Hepatocyte (in vitro differentiated cells): Measurements from ENCODE around the gene VASP. TPM values are rescaled to one million over a fixed set of nuclear protein-coding genes. Genes with fewer than 3 reads are reported as not detected.

Source experiments
- DNase-seq: peaks from one replicate; pipeline ENCODE4 v3.0.0-alpha.2; 2016; ENCODE audit warnings: low spot score
- H2AFZ ChIP-seq: fragments of 200-600 bp; sonication (generic); 2 replicates; pipeline ENCODE4 v1.6.0; 2016; ENCODE audit warnings: antibody characterized with exemption, mild to moderate bottlenecking
- H3K27ac ChIP-seq: fragments of 200-600 bp; sonication (generic); 2 replicates; pipeline ENCODE4 v1.5.1; 2016; ENCODE audit warnings: mild to moderate bottlenecking
- H3K27me3 ChIP-seq: fragments of 200-600 bp; sonication (generic); 2 replicates; pipeline ENCODE4 v1.6.1; 2016
- H3K36me3 ChIP-seq: fragments of 200-600 bp; sonication (generic); replicated peaks from 2 replicates; pipeline ENCODE4 v1.5.1; 2016; ENCODE audit warnings: low read depth; ENCODE audit not compliant: insufficient read depth
- H3K4me1 ChIP-seq: fragments of 200-600 bp; sonication (generic); 2 replicates; pipeline ENCODE4 v1.5.1; 2016; ENCODE audit warnings: mild to moderate bottlenecking, moderate library complexity; ENCODE audit not compliant: insufficient read depth
- H3K4me2 ChIP-seq: fragments of 200-600 bp; sonication (generic); 2 replicates; pipeline ENCODE4 v1.6.0; 2016
- H3K4me3 ChIP-seq: fragments of 200-600 bp; sonication (generic); 2 replicates; pipeline ENCODE4 v1.5.1; 2016; ENCODE audit warnings: mild to moderate bottlenecking
- H3K79me2 ChIP-seq: fragments of 200-600 bp; sonication (generic); 2 replicates; pipeline ENCODE4 v1.6.0; 2017; ENCODE audit warnings: mild to moderate bottlenecking
- H3K9me2 ChIP-seq: fragments of 200-600 bp; sonication (generic); replicated peaks from 2 replicates; pipeline ENCODE4 v1.6.0; 2017; ENCODE audit warnings: mild to moderate bottlenecking; ENCODE audit not compliant: insufficient read depth
- H3K9me3 ChIP-seq: fragments of 200-600 bp; sonication (generic); 2 replicates; pipeline ENCODE4 v1.5.1; 2016; ENCODE audit warnings: low read depth, mild to moderate bottlenecking
- H4K20me1 ChIP-seq: fragments of 200-600 bp; sonication (generic); 2 replicates; pipeline ENCODE4 v1.6.0; 2016; ENCODE audit warnings: mild to moderate bottlenecking; ENCODE audit not compliant: insufficient read depth, poor library complexity, severe bottlenecking
- EZH2 ChIP-seq: fragments of 200-600 bp; sonication (generic); IDR thresholded peaks from 2 replicates; pipeline ENCODE4 v1.6.1; 2016; ENCODE audit warnings: antibody characterized with exemption, mild to moderate bottlenecking, borderline replicate concordance
- EZH2phosphoT487 ChIP-seq: fragments of 200-600 bp; sonication (generic); IDR thresholded peaks from one replicate; pipeline ENCODE4 v1.6.1; 2018; ENCODE audit warnings: antibody characterized with exemption, mild to moderate bottlenecking, low read depth, moderate library complexity; ENCODE audit not compliant: unreplicated experiment, severe bottlenecking
- WGBS: methylation state at CpG from one replicate; pipeline ENCODE4 v1.1.6; 2016; ENCODE audit warnings: low lambda C conversion rate; ENCODE audit errors: missing lambda C conversion rate; 5-methylcytosine and 5-hydroxymethylcytosine counted together
- polyA plus RNA-seq: library from polyadenylated mRNA; unstranded; fragments of >200 nt; fragmentation: Nextera tagmentation; extraction: Ambion mirVana; gene quantifications from 2 replicates; pipeline ENCODE4 v1.2.1, GENCODE V29; 2016
- total RNA-seq: library from RNA; depleted of rRNA; stranded (reverse); fragments of >200 nt; gene quantifications from 2 replicates; pipeline ENCODE4 v1.2.3, GENCODE V29; 2014
- TF ChIP-seq, protein P1 (sequence below): fragments of 200-600 bp; sonication (generic); IDR thresholded peaks from 2 replicates; pipeline ENCODE4 v1.5.1; 2016; ENCODE audit warnings: antibody characterized with exemption, mild to moderate bottlenecking; ENCODE audit not compliant: poor library complexity

VASP gene
- total and polyA plus RNA-seq, 2 experiments from 2014 or later: 68.9 to 86.0 TPM

DNA sequence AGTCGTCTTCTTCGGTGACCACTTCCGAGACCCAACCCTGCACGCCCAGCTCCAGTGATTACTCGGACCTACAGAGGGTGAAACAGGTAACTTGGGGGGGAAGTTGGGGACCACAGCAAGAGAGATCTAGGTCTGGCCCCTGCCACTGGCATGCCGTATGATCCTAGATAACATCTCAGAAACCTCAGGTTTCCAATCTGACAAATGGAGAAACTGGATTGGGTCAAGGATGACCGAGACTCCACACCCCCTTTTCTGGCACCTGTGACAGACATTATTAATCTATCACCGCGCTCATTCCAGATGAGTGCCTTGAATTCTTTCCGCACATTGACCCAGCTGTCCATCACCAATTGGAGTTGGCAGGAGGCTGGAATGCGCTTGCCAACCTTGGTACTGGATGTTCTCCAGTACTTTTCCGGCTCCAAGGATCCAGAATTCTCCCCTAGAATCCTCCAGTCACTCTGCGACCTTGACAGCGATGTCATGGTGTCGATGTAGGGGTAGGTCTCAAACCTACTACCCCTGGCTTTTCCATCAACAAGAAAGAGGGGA, 17.4 kb downstream of the VASP start:
- TF ChIP-seq, protein P1, sequence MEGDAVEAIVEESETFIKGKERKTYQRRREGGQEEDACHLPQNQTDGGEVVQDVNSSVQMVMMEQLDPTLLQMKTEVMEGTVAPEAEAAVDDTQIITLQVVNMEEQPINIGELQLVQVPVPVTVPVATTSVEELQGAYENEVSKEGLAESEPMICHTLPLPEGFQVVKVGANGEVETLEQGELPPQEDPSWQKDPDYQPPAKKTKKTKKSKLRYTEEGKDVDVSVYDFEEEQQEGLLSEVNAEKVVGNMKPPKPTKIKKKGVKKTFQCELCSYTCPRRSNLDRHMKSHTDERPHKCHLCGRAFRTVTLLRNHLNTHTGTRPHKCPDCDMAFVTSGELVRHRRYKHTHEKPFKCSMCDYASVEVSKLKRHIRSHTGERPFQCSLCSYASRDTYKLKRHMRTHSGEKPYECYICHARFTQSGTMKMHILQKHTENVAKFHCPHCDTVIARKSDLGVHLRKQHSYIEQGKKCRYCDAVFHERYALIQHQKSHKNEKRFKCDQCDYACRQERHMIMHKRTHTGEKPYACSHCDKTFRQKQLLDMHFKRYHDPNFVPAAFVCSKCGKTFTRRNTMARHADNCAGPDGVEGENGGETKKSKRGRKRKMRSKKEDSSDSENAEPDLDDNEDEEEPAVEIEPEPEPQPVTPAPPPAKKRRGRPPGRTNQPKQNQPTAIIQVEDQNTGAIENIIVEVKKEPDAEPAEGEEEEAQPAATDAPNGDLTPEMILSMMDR: no peak
- TF ChIP-seq EZH2 (no peak), EZH2phosphoT487 (no peak)
- H3K36me3 ChIP-seq: no peaks in the 10 kb centered on the region
- no peak for DNase-seq
- no peaks in the 10 kb centered on the region for H3K27me3 ChIP-seq
- WGBS: 96% methylated on average over 15 of the region's 15 CpGs
- no peak overlapping the region for H3K27ac ChIP-seq
- H4K20me1 ChIP-seq: no peaks in the 10 kb centered on the region
- H3K9me3 ChIP-seq: no peaks in the 10 kb centered on the region
- no peak overlapping the region for H3K4me2 ChIP-seq
- H3K9me2 ChIP-seq: no peaks in the 10 kb centered on the region
- peaks cover 4% of the 10 kb centered on the region for H3K4me1 ChIP-seq
- H2AFZ ChIP-seq: no peak overlapping the region
- H3K79me2 ChIP-seq: no peaks in the 10 kb centered on the region
- H3K4me3 ChIP-seq: no peak overlapping the region

DNA sequence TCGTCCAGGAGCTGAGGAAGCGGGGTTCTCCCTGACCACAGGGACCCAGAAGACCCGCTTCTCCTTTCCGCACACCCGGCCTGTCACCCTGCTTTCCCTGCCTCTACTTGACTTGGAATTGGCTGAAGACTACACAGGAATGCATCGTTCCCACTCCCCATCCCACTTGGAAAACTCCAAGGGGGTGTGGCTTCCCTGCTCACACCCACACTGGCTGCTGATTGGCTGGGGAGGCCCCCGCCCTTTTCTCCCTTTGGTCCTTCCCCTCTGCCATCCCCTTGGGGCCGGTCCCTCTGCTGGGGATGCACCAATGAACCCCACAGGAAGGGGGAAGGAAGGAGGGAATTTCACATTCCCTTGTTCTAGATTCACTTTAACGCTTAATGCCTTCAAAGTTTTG, 18.9 kb downstream of the VASP start:
- peak; percentile 75 for DNase-seq
- Histone ChIP-seq H2AFZ (no peak overlapping the region), H4K20me1 (no peaks in the 10 kb centered on the region), H3K4me1 (peaks cover 4% of the 10 kb centered on the region), H3K27ac (no peak overlapping the region), H3K9me2 (no peaks in the 10 kb centered on the region), H3K4me2 (no peak overlapping the region), H3K36me3 (no peaks in the 10 kb centered on the region), H3K9me3 (no peaks in the 10 kb centered on the region), H3K4me3 (no peak overlapping the region), H3K79me2 (no peaks in the 10 kb centered on the region), H3K27me3 (no peaks in the 10 kb centered on the region)
- TF ChIP-seq, protein P1: no peak
- TF ChIP-seq EZH2 (no peak), EZH2phosphoT487 (no peak)
- 92% methylated on average over 9 of the region's 9 CpGs for WGBS

DNA sequence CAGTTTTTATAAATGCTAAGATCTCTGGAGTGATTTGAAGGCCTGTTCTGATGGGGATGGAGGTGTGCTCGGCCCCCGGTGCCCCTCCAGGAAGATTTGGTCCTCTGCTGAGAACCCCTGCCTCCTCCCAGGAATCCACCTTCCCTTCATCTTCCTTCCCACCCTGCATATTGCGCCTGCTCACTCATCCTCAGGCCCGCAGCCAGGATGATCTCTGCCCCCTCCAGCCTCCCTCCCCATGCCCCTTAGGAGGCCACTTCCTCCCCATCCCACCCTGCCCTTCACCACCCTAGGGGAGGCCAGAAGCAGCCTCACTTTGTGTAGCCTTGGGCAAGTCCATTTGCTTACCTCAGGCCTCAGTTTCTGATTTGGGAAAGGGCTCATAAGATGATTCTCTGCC, 19.7 kb downstream of the VASP start:
- no peak overlapping the region for H2AFZ ChIP-seq
- H3K36me3 ChIP-seq: no peaks in the 10 kb centered on the region
- H3K27me3 ChIP-seq: no peaks in the 10 kb centered on the region
- WGBS: 100% methylated on average over 2 of the region's 4 CpGs
- no peaks in the 10 kb centered on the region for H3K79me2 ChIP-seq
- no peaks in the 10 kb centered on the region for H3K9me2 ChIP-seq
- no peak overlapping the region for H3K4me2 ChIP-seq
- TF ChIP-seq EZH2phosphoT487 (no peak), EZH2 (no peak)
- TF ChIP-seq, protein P1: no peak
- H3K4me1 ChIP-seq: peaks cover 4% of the 10 kb centered on the region
- H3K4me3 ChIP-seq: no peak overlapping the region
- no peaks in the 10 kb centered on the region for H4K20me1 ChIP-seq
- no peak overlapping the region for H3K27ac ChIP-seq
- no peak for DNase-seq
- H3K9me3 ChIP-seq: no peaks in the 10 kb centered on the region

DNA sequence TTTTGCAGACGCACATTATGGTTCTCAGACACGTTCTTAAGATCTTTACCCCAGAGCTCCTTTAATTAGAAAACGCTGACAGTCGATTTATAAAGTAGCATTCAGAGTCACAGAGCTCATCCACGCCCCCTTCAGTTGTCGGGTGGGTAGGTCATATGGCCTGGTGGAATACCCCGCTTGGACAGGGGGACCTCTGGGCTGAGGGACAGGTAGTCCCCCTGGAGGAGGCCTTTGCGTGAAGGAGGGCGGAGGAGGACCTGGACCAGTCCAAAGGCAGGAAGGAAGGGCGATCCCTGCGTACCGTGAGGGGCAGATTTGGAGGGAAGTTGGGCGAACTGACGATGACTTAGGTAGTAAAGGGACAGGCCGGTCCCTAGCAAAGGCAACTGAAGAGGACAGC, 20.5 kb downstream of the VASP start:
- H3K9me2 ChIP-seq: no peaks in the 10 kb centered on the region
- no peaks in the 10 kb centered on the region for H3K27me3 ChIP-seq
- peak overlapping the region; percentile 91 for H3K4me2 ChIP-seq
- DNase-seq: no peak
- no peak overlapping the region for H3K4me3 ChIP-seq
- no peaks in the 10 kb centered on the region for H3K79me2 ChIP-seq
- WGBS: 71% methylated on average over 15 of the region's 15 CpGs
- no peak overlapping the region for H2AFZ ChIP-seq
- peaks cover 4% of the 10 kb centered on the region for H3K4me1 ChIP-seq
- TF ChIP-seq EZH2phosphoT487 (no peak), EZH2 (no peak)
- TF ChIP-seq, protein P1: no peak
- no peaks in the 10 kb centered on the region for H3K9me3 ChIP-seq
- H3K36me3 ChIP-seq: no peaks in the 10 kb centered on the region
- H3K27ac ChIP-seq: no peak overlapping the region
- H4K20me1 ChIP-seq: no peaks in the 10 kb centered on the region
